ENCODE data around the gene CHTF18.
"Not testable (repeated sequence)": the region's sequence is repeated elsewhere in the genome, so short reads cannot be mapped to it uniquely, and the experiment has no call there.

The CHTF18 gene

DNA sequence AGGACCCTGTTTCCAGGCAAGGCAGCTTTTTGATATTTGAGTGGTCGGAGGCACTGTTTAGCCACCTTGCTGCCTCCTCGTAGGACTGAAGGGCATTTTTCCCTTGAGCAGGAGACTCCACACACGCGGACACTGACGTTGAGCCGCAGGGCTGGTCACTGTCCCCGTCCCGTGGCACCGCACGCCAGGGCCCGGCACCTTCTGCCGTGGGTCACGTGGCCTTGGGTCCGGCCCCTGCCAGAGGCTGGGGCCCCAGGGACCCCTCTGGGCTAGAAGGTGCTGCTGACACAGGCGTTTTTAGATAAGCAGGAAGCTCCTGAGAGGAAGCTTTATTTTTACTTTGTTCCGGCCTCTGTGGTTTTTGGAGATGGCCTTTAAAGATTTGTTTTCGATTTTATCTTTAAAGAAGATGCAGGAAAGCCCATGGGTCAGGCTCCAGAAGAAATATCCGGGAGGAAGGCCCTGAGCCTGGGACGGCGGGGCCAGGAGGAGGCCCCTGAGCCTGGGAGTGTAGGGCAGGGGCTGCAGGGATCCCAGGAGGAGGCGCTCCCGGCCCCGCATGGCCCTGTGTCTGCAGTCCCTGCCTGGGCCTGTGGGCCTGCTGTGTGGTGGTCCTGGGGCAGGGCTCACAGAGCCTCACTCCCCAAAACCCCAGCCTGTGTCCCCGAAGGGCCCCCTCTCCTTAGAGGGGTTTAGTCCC lies 42.6 kb downstream of the CHTF18 start:
- H3K4me3 ChIP-seq (ENCODE audit: low read depth, low read length), result no peak overlapping the region
- no peak for DNase-seq (ENCODE audit: low read depth)
- TF ChIP-seq CTCF (IDR thresholded peaks at IDR 0.05; ENCODE audit: insufficient read depth, low read depth, low read length, missing control alignments), result no peak

DNA sequence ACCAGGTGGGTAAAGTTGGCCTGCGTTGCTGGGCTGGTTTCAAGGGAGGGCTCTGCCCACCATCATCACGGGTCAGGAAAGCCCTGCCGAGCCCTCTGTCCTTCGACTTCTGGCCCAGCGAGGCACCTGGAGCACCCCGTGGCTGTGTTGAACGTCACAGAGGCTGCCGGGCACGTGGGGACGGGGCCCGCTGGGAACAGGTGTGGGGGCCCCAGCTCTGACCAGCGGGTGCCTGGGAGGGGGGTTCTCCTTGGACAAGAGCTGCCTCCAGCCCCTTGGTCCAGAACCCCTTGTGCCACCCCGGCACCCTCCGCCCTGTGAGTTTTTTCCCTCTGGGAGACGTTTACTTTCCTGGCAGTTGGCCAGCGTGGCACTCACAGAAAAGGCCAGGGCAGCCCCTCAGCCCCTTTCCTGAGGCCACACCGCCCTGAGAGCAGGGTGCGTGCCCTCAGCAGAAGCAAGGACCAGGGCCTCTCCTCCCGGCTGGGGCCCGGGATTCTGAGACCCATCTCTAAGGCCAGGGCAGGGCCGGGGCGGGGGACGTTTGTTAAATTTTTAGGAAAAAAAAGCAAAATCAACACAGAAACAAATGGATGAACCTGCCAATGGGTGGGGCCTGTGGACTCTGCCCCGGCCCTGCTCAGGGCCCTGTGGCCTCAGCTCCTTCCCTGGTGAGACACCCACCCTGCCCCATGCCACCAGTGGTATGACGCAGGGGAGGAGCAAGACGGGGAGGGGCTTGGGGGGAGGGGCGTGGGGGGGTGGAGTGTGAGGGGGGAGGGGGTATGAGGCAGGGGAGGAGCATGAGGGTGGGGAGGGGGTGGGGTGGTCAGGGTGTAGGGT lies 43.4 kb downstream of the CHTF18 start:
- TF ChIP-seq CTCF (IDR thresholded peaks at IDR 0.05; ENCODE audit: insufficient read depth, low read depth, low read length, missing control alignments), result no peak
- H3K4me3 ChIP-seq (ENCODE audit: low read depth, low read length), result no peak overlapping the region
- no peak for DNase-seq (ENCODE audit: low read depth)

GRCh38 chr16:832652-833336 lies 44.4 kb downstream of the CHTF18 start:
- no peak for DNase-seq (ENCODE audit: low read depth)
- no peak overlapping the region for H3K4me3 ChIP-seq (ENCODE audit: low read depth, low read length)
- TF ChIP-seq CTCF (IDR thresholded peaks at IDR 0.05; ENCODE audit: insufficient read depth, low read depth, low read length, missing control alignments), result no peak

- no peak for TF ChIP-seq CTCF (IDR thresholded peaks at IDR 0.05; ENCODE audit: insufficient read depth, low read depth, low read length, missing control alignments)
- no peak overlapping the region for H3K4me3 ChIP-seq (ENCODE audit: low read depth, low read length)
- no peak for DNase-seq (ENCODE audit: low read depth)
These were observed 45.0 kb downstream of the CHTF18 start for GRCh38 chr16:833411-833810.

DNA sequence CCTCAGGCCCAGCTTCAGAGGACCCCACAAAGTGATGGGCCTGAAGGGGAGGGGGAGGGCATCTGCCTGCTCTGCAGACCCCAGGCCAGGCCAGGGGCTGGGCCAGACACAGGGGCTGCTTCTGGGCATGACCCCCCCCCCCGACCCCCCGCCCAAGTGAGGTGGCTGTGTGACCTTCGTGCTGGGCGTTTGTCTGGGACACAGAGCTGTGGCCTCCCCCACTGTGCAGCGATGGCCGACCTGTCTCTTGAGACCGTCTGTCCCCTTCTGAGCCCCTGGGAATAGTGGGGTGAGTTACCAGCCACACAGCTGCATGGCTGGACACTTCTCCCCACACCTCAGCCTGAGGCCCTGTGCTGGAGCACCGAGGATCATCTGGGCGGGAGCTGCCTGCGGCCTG lies 47.0 kb downstream of the CHTF18 start:
- no peak for DNase-seq (ENCODE audit: low read depth)
- no peak for TF ChIP-seq CTCF (IDR thresholded peaks at IDR 0.05; ENCODE audit: insufficient read depth, low read depth, low read length, missing control alignments)
- H3K4me3 ChIP-seq (ENCODE audit: low read depth, low read length), result no peak overlapping the region

- DNase-seq (ENCODE audit: low read depth), result no peak
- no peak overlapping the region for H3K4me3 ChIP-seq (ENCODE audit: low read depth, low read length)
- TF ChIP-seq CTCF (IDR thresholded peaks at IDR 0.05; ENCODE audit: insufficient read depth, low read depth, low read length, missing control alignments), result no peak
These were observed 47.8 kb downstream of the CHTF18 start for GRCh38 chr16:836221-836620.

DNA sequence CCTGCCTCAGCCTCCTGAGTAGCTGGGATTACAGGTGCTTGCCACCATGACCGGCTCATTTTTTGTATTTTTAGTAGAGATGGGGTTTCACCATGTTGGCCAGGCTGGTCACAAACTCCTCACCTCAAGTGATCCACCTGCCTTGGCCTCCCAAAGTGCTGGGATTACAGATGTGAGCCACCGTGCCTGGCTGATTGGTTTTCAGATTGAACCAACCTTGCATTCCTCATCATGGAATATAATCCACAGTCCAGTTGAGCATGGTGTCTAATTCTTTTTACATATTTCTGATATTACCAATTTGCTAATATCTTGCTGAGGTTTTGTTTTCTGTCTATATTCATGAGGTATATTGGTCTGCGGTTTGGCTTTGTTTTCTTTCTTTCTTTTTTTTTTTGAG lies 48.4 kb downstream of the CHTF18 start:
- not testable (repeated sequence) for H3K4me3 ChIP-seq (ENCODE audit: low read depth, low read length); DNase-seq (ENCODE audit: low read depth)
